Effector CD8-positive, alpha-beta T cell (primary cell): ENCODE results near the gene ZNF462.
"Not testable (repeated sequence)": the region's sequence is repeated elsewhere in the genome, so short reads cannot be mapped to it uniquely, and the experiment has no call there.

Experiments
- DNase-seq: peaks from one replicate; lab custom pipeline; 2025; lab: John Stamatoyannopoulos, UW
- total RNA-seq, 4 experiments: gene quantifications; one replicate each; lab custom pipeline; 2026; lab: John Stamatoyannopoulos, UW

Gene ZNF462
- total RNA-seq = 0 to 1.1 (median 0.27) reads per million in 4 experiments

DNA sequence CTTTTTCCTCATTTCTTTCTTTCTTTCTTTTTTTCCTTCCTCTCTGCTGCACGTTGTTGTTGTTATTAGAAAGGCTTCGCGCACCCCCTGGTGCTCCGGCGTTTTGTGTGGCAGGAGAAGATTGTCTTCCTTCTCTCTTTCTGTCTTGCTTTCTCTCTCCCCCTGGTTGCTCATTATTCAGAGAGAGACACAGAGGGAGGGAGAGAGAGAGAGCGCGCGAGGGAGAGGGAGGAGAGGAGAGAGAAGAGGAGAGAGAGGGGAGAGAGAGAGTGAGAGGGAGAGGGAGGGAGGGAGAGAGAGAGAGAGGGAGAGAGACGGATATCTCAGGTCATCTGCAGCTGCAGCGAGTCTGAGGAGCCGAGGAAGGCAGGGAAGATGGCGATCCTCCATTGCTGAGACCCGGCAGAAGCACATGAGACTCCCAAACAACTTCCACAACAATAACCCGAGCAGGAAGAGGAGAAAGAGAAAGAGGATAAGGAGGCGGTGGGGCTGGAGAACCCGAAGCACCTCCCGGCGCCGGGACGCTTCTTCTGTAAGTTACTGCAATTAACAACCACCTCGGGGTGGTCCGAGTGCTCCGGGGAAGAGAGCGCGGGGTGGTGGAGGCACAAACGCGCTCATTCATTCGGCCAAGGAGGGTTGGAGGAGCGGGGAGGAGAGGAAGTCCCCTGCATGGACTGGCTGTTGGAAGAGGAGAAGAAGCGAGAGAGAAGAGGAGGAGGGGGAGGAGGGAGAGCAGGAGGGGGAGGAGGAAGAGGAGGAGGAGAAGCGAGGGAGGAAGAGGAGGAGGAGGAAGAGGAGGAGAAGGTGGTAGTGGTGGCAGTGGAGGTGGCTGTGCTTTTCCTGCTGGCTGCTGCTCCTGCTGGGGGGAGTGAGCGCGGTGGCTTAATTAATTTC lies at the start of gene ZNF462:
Gene ZNF462 (plus strand): TSS at position 346 of the 900 bp plus-strand sequence. CDS start 60,218 bp downstream, outside the sequence.
- no peak for DNase-seq

GRCh38 chr9:106816524-106816923 lies 46.4 kb upstream of the ZNF462 start:
- DNase-seq = no peak

- no peak for DNase-seq
Measured at GRCh38 chr9:106818034-106818433, 44.9 kb upstream of the ZNF462 start.

- no peak for DNase-seq
Measured at GRCh38 chr9:106820866-106821265, 42.1 kb upstream of the ZNF462 start.

DNA sequence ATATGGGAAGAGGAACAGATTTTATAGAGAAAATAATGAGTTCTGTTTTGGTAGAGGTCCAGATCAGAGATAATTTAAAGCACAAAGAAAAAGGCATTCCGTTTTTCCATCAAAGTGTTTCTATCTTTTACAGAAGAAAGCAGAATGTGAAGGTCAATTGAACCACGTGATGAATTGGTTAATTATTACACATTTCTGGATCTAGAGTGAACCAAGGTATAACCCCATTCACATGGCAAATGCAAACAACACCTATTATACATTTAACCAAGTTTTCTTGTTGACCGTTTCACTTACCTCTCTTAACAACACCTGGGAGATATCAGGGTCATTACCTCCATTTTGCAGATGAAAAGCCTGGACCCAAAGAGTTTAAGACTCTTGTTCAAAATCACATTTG lies 34.9 kb upstream of the ZNF462 start:
- no peak for DNase-seq

GRCh38 chr9:106828965-106829364 lies 34.0 kb upstream of the ZNF462 start:
- no peak for DNase-seq

DNA sequence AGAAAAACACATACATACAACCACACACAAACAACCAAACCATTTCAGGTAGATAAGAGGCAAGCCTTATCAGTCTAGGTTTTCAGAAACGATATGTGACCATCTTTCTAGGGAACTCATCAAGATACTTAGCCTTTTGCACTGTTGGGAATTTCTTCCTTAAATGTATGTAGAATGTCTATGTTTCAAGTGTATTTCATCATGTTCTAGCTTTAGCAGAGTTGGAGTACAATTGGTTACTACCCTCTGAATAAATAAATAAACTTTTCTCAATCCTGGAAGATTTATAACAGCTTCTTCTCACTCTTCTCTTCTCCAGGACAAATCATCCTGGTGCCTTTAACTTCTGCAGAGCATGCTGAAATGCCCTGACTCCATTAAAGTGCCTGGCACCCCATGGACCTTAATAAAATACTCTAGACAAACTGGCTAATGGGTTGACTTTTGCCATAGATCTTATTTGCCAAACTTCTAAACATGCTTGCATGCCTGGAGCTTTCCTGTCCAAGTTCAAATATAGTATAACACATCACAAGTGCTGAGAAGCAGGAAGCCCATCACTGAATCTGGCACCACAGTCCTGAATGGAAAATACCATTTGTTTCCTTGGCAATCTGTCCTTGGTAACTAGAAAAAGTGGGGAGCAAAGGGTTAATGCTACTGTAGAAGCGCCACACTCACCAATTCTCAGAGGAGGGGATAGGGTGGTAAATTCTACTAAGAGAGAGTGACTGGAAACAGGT lies 33.1 kb upstream of the ZNF462 start:
- no peak for DNase-seq

DNA sequence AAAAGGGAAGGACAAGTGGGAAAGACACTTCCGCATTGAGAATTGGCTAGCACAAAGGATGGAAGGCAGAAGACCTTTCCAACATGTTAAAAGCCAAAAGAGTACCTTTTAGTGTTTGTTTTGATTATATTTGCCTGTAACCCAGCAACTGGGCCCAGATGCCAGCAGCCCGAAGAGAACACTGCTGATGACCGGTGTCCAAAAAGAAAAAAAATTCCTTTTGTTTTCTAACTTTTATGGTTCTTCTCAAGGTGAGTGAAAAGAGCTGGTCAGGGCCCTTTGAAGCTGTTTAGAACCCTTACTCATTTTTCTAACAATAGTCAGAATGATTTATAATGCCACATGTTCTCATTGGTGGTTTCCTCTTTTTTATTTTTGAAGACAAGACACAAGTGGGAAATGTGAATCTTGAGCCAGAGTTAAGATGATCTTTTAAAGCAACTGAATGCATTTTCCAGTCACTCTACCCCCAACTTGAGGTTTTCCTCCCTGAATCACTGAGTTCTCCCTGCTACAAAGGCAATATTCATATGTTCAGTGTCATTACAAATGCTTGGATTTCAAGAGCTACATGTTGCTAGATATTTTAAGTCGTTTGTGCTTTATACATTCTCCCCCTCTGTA lies 32.3 kb upstream of the ZNF462 start:
- DNase-seq = no peak

DNA sequence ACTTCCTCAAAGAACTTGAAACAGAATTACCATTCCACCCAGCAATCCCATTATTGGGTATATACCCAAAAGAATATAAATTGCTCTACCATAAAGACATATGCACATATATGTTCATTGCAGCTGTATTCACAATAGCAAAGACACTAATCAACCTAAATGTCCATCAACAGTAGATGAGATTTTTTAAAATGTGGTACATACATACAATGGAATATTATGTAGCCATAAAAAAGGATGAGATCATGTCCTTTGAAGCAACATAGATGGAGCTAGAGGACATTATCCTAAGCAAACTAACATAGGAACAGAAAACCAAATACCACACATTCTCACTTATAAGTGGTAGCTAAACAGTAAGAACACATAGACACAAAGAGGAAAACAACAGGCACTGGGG lies 28.1 kb upstream of the ZNF462 start:
- DNase-seq = no peak

- DNase-seq = no peak
Measured at GRCh38 chr9:106835840-106836239, 27.1 kb upstream of the ZNF462 start.

DNA sequence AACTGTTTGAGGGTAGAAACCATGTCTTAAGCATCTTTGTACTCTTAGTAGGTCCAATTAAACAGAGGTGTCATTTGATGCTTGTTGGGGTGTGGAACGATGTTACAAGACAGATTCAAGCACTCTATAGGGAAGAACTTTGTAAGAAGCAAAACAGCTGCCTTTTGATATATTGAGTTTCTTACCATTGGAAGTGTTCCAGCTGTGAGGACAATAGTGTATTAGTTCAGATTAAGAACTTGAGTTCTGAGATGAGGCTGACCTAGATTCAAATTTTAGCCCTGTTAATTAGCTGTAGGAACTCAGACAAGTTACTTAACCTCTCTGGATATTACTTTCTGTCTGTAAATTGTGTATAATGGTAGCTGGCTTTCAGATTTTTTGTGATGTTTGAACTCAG lies 19.6 kb upstream of the ZNF462 start:
- DNase-seq = no peak

DNA sequence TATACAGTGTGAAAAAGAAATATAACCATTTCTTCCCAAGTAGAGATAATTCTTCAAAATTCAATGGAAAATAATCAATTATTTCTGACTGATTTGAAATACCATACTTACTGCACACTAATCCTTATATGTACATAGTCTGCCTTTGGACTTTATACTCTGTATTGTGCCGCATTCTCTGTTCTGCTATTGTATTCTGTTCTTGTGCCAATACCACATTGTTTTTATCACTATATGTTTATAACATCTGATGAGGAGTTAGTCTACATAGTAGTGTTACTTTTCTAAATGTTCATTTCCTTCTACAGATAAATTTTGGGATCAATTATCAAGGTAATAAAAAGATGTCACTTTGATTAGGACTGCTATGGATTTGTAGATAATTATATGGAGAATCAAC lies 16.7 kb upstream of the ZNF462 start:
- DNase-seq = no peak

DNA sequence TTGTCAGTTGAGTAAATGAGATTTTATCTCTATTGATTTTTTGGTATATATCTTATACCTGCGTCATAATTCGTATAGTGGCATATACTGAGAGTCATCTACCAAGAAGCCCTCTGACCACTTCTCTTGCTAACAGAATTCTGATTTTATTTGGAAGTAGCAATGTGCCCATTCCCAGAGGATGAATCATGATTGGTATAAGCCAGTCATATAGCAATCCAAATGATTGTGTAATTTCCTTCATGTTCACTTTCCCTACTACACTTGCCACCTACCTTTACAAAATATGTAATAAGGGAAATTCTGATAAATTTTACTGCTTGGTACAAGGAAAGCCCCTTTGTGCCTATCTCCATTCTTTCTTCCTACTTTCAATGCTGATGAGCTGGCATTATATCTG lies 16.1 kb upstream of the ZNF462 start:
- no peak for DNase-seq

GRCh38 chr9:106851640-106852039 lies 11.3 kb upstream of the ZNF462 start:
- not testable (repeated sequence) for DNase-seq

DNA sequence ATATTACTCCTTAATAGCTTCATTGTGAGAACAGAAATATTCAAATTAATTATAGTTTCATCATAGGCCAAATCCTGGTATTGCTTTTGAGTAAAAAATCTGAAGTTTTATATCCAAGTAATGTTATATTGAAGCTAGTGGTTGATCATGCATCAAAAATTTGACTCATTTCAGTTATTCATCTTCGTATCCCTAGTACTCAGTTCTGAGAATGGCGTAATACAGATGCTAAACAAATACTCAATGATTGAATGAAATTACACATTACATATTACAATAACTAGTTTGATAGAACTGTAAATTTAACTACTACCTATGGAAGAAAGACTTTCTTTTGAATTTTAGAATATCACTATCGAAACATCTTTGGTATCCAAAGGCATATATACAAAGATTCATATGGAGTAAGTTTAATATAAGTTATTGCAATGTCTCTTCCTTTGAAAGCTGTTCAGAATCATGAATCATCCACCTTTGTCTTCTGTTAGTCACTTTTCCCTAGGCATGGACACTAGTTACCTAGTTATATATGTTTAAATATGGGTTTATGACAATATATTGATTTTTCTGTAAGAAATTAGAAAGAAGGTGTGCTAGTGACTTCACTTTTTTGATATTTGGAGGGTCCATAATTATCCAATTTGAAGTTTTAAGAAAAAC lies 5.0 kb upstream of the ZNF462 start:
- DNase-seq = no peak

- DNase-seq = no peak
Measured at GRCh38 chr9:106859957-106860720, 2.8 kb upstream of the ZNF462 start.

GRCh38 chr9:106860721-106861639 lies 2.0 kb upstream of the ZNF462 start:
- no peak for DNase-seq

GRCh38 chr9:106861640-106862109 lies 1.3 kb upstream of the ZNF462 start:
- DNase-seq = no peak

GRCh38 chr9:106862110-106862820 lies 701 bp upstream of the ZNF462 start:
- DNase-seq = no peak
